ENCODE results near the gene CBLN2. TPM values are rescaled to one million over a fixed set of nuclear protein-coding genes. Genes with fewer than 3 reads are reported as not detected.

CBLN2 gene
- total RNA-seq, 1 donor from 2014 or later: not detected

DNA sequence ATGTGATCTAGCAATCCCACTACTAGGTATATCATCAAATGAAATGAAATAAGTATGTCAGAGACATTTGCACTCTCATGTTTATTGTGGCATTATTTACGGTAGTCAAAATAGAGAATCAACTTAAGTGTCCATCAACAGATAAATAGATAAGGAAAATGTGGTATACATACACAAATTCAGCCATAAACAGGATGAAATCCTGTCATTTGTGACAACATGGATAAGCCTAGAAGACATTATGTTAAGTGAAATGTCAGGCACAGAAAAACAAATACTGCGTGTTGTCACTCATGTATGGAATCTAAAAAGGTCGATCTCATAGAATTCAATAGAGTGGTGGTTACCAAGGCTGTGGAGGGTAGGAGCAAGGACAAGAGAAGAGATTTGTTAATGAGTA, 22.1 kb upstream of the CBLN2 start:
- TF ChIP-seq, protein P1, sequence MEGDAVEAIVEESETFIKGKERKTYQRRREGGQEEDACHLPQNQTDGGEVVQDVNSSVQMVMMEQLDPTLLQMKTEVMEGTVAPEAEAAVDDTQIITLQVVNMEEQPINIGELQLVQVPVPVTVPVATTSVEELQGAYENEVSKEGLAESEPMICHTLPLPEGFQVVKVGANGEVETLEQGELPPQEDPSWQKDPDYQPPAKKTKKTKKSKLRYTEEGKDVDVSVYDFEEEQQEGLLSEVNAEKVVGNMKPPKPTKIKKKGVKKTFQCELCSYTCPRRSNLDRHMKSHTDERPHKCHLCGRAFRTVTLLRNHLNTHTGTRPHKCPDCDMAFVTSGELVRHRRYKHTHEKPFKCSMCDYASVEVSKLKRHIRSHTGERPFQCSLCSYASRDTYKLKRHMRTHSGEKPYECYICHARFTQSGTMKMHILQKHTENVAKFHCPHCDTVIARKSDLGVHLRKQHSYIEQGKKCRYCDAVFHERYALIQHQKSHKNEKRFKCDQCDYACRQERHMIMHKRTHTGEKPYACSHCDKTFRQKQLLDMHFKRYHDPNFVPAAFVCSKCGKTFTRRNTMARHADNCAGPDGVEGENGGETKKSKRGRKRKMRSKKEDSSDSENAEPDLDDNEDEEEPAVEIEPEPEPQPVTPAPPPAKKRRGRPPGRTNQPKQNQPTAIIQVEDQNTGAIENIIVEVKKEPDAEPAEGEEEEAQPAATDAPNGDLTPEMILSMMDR (IDR thresholded peaks at IDR 0.05): no peak

DNA sequence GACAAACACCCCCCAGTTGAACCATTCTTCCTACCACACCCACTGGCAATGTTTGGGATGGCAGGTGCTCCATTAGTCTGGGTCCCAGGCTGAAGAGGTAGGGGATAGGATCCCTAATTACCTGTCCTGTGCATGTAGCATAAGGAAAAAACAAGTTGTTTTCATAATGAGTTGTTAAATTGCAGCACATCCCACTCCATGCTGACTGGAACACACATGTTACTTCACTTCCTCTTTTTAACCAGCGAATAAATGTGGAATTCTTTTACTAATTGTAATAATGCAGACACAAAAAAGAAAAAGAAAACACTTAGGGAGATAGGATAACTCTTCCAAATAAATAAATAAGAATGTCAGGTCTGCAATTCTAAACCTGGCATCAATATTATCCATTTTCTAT, 11.8 kb upstream of the CBLN2 start:
- intact Hi-C loops (cut with DNase I): no loop called here
- Histone ChIP-seq H3K27me3 (ENCODE audit: low read depth) (no peaks in the 10 kb centered on the region), H3K9me3 (no peaks in the 10 kb centered on the region), H3K4me1 (no peaks in the 10 kb centered on the region), H3K27ac (no peak overlapping the region), H3K36me3 (no peaks in the 10 kb centered on the region), H3K4me3 (no peak overlapping the region)
- DNase-seq (no peak), ATAC-seq (no peak)
- TF ChIP-seq, protein P1 (IDR thresholded peaks at IDR 0.05): no peak

More for the DNA sequence above, 22.1 kb upstream of the CBLN2 start:
- H3K4me1 ChIP-seq: no peaks in the 10 kb centered on the region
- no peak for DNase-seq
- H3K36me3 ChIP-seq: no peaks in the 10 kb centered on the region
- H3K27me3 ChIP-seq (ENCODE audit: low read depth): no peaks in the 10 kb centered on the region
- no peak for ATAC-seq
- H3K4me3 ChIP-seq: no peak overlapping the region
- H3K27ac ChIP-seq: no peak overlapping the region
- no peaks in the 10 kb centered on the region for H3K9me3 ChIP-seq
- intact Hi-C loops (cut with DNase I): no loop called here

DNA sequence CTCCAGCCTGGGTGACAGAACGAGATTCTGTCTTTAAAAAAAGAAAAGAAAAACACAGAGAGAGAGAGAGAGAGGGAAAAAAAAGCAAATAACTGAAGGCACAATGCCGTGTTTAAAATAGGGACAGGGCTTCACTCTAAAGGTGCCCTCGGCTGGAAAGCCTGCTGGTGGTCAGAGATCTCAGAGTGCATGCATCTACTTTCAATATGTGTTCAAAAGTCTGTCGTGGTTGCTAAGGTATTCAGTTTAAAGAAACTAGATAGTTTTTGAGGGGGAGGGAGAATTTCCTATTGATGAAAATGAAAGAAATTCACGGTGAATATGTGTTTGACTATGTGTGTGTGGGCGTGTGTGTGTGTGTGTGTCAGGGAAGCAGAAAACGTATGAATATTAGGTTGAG, 11.0 kb upstream of the CBLN2 start:
- intact Hi-C loops (cut with DNase I): no loop called here
- Histone ChIP-seq H3K4me1 (no peaks in the 10 kb centered on the region), H3K36me3 (no peaks in the 10 kb centered on the region), H3K4me3 (no peak overlapping the region), H3K27ac (no peak overlapping the region), H3K9me3 (no peaks in the 10 kb centered on the region), H3K27me3 (ENCODE audit: low read depth) (no peaks in the 10 kb centered on the region)
- DNase-seq (no peak), ATAC-seq (no peak)
- TF ChIP-seq, protein P1 (IDR thresholded peaks at IDR 0.05): no peak

DNA sequence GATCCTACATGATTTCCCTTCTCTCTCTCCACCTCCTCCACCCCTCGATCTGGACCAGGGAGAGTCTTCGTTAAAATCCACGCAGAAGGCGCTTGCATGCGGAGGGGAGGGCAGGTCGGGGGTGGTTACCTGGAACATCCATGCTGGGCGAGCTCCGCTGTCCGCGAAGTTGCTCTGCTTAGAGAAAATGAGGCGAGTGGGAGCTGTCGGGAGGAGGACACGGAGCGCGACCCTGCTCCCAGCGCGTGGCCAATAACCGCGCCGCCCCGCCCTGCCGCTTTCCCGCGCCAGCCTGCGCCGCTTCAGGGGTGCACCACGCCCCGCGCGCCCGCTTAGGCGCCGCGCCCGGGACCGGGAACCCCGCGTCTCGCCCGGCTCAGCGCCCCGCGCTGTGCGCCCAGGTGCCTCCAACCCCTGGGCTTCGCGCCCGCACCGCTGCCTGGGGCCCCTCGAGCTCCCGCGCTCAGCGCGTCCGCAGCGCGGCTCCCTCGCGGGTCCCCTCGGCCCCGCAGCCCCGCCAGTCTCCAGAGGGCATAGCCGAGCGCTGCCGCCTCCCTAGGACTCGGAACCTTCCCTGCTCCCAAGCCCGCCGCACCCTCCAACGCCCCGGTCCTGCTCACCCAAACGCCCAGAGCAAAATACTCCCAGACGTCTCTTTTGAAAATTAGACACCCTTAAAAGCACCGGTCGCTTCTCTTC, 636 bp downstream of the CBLN2 start:
- intact Hi-C loops (cut with DNase I): no loop called here
- Histone ChIP-seq H3K36me3 (no peaks in the 10 kb centered on the region), H3K27ac (no peak overlapping the region), H3K4me1 (no peaks in the 10 kb centered on the region), H3K27me3 (ENCODE audit: low read depth) (peaks cover 44% of the 10 kb centered on the region), H3K9me3 (no peaks in the 10 kb centered on the region), H3K4me3 (peak overlapping the region; percentile 3)
- TF ChIP-seq, protein P1 (IDR thresholded peaks at IDR 0.05): no peak
- peak in 1 of 2 donors; percentile 17 for ATAC-seq
- DNase-seq: no peak

DNA sequence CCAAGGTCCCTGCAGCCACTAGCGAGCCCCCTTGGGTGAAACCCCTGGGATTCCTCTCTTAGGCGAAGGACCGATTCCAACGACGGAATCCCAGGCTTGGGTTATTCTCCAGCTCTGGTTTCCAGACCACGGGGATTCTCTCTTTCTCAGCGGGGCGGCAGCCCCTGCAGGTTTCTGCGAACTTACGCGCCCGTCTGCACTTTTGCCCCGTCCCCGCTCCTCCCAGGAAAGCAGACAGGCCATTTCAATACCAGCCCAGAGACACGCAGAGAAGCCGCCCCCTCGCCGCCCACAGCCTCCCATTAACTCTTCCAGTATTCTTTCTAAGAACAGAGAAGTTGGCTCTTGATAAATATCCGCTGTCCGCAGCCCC, 1.2 kb downstream of the CBLN2 start:
- Histone ChIP-seq H3K27ac (no peak overlapping the region), H3K27me3 (ENCODE audit: low read depth) (peaks cover 44% of the 10 kb centered on the region), H3K4me3 (peak overlapping the region; percentile 3), H3K4me1 (no peaks in the 10 kb centered on the region), H3K9me3 (no peaks in the 10 kb centered on the region), H3K36me3 (no peaks in the 10 kb centered on the region)
- DNase-seq (no peak), ATAC-seq (no peak)
- intact Hi-C loops (cut with DNase I): no loop called here
- TF ChIP-seq, protein P1 (IDR thresholded peaks at IDR 0.05): no peak

Measured in lower lobe of right lung (tissue), 2 donors.